ENCODE data around the gene DLX1.

The DLX1 gene

DNA sequence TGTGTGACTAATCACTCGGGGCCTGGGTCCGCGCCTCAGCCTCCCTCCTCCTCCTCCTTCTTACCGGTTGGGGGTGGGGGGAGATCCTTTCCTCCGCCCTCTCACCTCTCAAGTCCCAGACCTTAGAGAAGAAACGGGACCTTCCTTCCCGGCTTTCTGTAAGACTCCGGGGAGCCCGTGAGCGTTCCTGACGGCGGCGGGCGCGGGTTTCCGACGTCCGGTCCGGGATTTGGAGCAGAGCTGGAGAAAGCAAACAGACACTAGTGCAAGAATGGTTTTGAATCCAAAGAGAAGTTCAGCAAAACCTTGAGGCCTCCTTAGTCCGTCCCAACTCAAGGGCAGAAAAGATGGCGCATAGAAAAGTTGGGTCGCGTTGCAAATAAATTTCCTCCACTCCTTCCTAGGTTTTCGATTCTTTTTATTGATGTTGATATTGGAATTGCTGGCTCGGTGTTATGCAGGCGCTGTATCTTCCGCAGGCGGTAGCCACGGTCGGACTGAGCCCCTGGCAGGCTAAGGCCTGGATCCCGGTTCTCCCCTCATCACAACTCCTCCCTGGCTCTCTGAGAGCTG is 2.0 kb downstream of the DLX1 start:
- no peak for DNase-seq (ENCODE audit: low read depth)

DNA sequence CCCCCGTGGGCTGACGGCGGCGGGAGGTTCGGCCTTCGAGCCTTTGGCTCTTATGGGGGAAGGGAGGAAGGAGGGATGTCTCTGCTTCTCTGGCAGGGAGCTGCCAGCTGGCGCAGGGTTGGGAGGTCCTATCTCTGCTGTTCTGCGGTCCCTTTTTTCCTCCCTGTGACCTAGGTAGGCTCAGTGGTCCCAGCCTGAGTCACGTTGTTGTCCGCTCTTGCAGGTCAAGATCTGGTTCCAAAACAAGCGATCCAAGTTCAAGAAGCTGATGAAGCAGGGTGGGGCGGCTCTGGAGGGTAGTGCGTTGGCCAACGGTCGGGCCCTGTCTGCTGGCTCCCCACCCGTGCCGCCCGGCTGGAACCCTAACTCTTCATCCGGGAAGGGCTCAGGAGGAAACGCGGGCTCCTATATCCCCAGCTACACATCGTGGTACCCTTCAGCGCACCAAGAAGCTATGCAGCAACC is 2.5 kb downstream of the DLX1 start:
- DNase-seq (ENCODE audit: low read depth): no peak

DNA sequence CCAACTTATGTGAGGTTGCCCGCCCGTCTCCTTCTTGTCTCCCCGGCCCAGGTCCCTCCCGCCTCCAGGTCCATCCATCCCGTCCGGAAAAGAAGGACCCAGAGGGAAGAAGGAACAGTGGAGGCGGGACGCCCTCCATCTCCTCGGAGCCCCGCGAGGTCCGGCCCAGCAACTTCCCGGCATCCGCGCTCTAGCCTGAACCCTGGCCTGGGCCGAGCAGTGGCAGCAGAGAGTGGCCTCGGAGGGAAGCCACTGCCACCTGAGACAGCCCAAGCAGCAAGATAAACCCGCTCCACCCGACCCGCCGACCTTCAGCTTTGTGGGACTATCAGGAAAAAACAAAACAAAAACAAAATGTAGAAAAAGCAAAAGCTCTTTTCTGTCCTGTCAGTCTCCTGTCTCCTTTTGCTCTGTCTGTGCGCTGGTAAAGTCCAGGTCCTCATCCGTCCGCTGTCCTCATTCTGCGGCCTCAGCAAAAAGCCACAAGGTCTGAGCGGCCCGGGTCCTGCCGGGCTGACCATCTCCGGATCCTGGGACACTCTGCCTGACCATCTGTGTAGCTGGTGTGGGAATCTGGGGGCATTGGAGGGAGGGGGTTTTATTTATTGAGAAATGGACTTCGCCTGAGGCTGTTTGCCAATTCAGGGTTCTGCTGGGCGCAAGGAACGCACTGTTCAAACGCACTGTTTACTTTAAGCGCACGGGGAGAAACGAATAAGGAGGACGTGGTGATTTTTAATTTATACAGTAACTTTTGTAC is 3.1 kb downstream of the DLX1 start:
- no peak for DNase-seq (ENCODE audit: low read depth)

DNA sequence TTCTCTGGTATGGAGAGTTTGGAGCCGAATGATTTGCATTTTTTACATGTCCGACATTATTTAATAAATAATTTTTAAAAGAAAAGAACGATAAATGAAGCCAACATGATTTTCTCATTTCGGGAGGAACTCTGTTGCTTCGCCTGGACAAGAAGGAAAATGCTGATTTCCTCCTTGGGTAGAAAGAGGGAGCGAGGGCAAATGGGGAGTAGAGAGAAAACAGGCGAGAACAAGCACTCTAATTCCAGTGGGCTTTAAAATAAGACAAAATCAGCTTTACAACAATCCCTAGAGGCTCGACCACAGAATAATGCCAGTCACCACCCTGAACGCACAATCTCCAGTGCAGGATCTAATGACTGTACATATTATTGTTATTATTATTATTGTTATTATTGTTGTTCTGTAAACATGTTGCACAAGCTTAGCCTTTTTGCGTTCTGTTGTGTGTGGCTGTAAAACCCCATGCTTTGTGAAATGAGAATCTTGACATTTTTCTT is 3.7 kb downstream of the DLX1 start:
- DNase-seq (ENCODE audit: low read depth): no peak

DNA sequence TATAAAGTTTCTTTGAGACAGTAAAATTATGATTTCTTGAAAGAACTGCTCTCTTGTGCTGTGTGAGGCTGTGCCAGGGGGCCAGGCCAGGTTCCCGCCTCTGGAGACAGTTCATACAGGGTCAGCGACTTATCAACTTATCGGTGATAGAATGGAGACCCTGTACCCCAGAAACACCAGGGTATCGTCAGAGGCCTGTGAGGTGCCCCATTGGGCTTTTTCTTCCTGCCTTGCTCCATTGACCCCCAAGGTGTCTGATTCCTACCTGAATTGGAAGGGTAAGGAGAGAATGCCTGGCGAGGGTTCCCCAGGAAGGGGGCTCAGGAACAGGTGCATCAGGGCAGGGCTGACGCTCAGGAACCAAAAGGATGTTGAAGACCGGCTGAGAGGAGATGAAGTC is 4.3 kb downstream of the DLX1 start:
- DNase-seq (ENCODE audit: low read depth): no peak

DNA sequence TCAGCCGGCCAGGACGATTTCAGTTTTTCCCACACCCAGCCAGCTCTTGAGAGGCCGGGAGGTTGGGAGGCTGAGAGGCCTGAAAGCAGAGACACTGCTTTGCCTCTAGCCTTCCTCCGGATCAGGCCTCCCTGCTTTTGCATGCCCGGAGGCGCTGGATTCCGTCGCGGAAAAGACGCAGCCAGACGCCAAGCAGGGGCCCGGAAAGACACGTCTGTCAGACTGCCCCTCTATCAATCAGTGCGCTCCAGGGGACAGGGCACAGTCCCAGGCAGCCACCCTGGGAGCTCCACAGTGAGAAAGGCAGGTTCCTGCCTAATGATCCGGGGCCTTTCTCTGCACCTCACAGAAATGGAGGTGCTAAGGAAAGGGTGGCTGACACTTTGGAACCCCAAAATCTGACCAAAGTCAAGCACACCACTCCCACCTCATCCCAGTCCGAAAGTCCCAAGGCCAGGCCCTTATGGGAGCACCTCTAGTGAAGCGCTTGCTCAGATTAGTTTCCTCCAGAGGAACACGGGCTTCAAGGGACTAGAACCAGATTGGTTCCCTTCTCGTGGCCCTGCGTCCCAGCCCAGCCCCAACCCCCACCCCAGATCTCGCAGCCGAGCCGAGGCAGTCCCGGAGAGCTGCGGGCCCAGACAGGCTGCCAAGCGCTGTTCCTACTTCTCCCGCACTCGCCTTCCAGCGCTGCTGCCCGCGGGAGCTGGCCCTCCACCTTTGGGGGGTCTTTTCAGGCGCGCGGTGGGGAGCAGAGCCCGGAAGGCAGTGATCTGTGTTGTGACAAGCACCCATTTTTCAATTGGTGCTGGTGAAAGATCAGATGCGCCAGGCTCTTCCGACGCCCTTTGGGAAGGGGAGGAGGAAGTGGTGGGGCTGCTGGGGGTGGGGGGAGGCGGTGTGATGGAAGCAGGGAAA is 5.0 kb downstream of the DLX1 start:
- no peak for DNase-seq (ENCODE audit: low read depth)

DNA sequence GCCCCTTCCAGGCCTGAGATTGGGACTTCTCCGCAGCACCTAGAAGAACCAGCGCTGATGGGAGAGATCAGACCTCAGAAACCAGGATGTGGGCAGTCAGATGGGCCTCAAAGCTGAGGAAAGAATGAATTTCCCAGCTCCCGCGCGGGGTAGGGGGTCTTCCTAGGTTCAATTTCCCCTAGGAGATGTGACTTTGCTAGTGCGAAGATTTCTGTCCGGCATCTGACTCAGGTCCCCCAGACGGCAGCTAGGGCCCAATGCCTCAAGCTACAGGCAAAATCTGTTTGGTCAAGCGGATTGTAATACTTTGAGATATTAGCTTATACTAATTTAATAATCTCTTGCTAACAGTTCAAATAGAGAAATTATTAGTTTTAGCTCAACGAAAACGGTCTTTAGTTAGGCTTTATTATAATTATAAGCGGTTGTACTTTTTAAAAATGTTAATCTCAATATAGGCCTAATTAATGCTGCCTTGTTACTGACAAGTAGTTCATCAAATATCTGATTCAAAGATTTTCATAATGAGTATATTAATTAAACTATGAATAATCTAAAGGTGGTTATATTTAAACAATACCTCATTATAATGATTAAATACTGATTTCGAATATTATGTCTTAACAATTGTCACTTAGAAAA is 5.8 kb downstream of the DLX1 start:
- no peak for DNase-seq (ENCODE audit: low read depth)

DNA sequence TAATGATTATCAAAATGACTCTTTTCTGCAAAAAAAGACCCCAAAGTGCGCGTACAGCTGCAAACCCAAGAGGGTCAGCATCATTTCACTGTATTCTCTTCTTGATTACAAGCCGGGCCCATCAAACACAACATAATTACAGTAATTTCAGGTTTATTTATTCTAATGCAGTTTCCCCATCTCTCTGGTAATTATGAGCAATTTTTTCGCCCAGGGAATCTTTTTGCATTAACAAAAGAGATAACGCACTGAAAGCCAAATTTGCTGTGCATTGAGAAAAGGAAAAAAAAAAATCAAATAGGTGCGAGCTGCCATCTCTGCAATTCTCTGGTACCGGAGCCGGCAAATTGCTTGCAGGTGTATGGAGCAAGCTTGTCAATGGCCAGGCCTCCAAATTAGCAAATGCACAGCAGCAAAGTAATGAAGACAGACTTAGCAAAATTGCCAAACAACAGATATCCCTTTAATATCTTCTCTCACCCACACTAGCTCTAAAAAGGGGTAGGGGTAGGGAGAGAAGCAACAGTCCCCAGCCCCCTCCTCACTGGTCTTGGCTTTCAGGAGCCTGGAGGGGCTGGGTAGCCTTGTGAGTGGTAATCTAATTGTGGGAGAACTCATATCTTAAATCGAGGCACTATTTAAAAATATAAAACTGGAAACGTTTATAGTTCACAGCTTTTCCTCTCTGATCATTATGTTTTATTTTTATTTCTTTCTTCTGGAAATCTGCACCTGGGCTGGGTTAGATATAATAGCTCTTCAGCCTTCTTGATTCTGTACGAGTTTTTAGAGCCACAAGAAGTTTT is 6.7 kb downstream of the DLX1 start:
- no peak for DNase-seq (ENCODE audit: low read depth)

DNA sequence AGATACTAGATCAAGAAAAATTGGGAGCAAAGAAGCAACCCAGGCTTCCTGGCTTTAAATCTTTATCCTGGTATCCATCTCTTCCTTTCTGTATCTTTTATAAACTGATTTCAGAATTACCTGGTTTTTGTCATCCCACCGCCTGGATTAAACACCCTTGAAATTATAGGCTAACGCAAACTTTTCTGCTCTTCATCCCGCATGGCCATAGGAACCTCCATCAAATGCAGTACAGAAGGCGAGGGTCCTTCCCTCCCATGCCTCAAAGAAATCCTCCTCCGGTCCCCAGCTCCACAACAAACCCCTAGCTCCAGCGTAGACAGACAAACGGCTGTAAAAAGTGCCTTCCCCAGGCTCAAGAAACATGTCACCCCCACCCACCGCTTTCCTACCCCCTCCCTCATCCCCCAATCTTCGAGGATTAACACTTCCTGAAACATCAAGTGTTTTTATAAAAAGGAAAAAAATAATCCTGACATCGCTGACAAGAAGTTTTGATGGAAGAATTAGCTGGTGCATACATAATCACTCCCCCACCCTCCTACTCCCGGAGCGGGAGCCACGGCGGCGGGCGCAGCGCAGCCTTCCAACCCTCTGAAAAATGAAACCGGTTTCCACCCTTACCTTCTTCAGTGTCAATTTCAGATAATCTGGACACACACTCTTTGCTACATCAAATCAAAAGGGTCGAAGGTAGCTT is 7.6 kb downstream of the DLX1 start:
- DNase-seq (ENCODE audit: low read depth): no peak

DNA sequence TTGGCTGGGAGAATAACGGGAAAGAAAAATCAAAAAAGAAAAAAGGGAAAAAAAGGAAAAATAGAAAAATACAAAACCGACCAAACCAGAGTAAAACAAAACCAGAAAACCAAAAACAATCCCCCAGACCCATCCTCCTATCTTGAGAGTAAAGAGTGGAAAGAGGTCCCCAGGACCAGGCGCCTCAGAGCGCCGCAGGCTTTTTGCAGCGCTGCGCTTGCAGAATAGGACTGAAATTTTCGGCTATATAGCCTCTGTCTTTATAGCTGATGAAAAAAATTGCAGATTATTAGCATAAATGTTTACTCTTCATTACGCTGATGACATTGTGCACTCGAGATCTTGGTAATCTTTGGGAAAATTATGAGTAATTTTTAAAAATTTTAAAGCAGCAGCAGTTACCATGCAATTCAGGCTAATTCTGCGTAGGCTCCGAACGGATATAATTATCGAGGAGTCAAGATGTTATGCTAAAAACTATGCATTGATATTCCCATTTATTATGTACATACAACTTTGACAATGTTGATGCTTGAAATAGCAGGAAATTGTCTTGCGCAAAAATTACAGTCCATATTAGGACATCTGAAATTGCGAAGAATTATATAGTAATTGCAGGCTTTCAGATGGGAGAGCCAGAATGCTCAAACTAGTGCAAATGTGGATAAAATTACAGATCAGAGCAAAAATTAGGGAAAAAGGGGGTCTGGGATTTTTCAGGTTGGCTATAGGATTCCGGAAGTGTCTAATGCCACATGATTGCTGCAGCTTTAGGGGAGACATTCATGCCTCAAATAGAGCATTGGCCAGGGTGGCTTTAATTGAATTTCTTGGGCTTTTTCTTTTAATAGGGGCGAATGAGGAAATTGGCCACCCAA is 8.3 kb downstream of the DLX1 start:
- DNase-seq (ENCODE audit: low read depth): no peak

DNA sequence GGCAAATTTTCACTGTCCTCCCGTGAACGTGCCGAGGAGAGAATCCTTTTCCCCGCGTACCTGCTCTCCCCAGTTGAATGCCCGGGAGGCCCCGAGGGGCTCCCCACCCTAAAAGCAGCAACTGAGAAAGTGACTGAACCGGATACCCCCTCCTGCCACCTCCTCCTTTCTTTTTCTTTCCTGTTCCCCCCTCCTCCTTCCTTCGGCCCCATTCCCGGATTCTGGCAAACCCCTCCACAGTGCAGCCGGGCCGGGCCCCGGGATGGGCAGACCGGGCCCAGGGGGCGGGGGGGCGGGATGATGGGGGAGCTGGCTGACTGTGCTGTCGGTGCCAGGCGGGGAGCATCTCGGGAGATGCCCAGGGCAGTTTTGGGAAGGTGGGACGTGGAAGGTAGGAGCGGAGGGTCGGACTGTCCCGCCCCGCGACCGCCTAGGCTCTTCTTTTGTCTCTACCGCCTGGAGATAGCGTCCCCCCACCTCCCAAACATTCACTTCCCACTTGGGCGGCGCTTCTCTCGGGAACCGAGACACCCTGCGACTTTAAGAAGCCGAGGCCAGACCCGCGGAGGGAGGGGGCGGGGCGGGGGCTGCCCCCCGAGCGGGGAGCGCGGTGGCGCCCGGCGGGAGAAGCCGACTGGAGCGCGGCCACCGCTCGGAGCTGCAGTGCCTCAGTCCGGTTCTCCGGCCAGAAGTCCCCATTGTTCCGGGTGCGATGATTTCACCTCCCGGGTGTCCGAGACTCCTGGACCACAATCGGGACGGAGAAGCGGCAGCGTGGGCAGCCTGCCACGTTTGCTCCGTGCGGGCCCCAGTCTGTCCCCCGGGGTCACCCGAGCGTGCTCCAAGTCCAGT is 9.2 kb downstream of the DLX1 start:
- DNase-seq (ENCODE audit: low read depth): no peak

DNA sequence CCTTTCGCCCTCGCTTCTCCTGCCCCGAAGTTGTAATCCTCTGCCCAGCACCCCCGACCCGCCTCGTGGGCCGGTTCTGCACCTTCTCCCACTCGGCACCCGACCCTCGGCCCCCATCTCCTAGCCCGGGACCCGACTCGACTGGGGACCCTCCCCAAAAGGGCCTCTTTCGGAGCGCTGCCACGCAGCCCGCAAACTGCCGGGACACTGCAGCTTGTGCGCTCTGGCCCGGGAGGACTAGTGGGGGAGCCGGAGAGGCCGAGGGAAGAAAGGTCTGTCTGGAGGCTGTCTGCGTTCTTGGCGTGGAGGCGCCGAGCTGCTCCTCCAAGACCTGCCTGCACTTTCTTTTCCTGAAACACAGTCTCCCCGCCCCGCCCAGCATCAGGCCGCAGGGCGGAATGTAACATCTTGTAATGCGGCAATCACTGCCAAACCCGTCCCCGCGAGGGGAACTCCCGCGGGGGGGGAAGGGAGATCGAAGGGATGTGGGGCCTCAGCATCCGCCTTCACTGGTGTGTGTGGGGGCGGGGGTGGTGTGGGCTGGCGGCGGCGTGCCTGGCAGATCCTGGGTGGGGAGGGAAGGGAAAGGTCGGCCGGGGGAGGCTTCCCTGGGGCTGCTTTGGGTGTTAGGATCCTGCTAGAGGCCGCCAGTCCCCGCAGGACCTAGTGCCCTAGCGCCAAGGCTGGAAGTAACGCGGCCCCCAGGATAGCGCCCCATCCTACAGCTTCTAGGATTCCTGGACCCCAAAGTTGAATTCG is 10.0 kb downstream of the DLX1 start:
- DNase-seq (ENCODE audit: low read depth): peak; percentile 61

DNA sequence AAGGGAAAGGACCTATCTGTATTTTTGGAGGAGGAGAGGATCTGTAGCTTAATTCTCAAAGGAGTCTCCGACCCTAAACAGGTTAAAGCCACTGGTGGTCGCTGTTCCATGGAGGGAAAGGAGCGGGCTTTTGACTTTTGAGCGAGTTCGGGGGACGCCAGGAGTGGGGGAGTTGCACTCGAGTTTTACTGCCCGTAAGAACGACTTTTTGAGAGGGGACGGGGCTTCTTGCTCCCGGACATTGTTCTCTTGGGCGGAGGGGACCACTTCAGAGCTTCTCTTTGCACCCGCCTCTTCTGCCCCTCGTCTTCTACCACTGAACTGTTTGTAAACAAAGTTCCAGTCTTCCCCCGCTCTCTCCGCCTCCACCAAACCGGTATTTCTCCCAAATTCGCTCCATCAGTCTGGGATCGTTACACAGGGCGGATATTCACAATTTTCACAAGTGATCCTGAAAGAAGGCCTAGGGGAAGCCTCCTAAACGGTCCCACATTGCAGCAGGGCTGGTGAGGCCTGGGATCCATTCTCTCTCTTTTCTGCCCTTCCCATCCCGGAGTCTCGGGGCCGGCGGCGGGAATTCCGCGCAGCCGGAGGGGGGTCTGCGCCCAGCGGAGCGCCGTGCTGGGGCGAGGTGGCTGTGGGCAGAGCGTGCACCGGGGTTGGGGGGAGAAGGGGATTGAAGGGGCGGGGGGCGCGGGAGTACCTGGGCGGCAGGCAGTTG is 10.8 kb downstream of the DLX1 start:
- no peak for DNase-seq (ENCODE audit: low read depth)

DNA sequence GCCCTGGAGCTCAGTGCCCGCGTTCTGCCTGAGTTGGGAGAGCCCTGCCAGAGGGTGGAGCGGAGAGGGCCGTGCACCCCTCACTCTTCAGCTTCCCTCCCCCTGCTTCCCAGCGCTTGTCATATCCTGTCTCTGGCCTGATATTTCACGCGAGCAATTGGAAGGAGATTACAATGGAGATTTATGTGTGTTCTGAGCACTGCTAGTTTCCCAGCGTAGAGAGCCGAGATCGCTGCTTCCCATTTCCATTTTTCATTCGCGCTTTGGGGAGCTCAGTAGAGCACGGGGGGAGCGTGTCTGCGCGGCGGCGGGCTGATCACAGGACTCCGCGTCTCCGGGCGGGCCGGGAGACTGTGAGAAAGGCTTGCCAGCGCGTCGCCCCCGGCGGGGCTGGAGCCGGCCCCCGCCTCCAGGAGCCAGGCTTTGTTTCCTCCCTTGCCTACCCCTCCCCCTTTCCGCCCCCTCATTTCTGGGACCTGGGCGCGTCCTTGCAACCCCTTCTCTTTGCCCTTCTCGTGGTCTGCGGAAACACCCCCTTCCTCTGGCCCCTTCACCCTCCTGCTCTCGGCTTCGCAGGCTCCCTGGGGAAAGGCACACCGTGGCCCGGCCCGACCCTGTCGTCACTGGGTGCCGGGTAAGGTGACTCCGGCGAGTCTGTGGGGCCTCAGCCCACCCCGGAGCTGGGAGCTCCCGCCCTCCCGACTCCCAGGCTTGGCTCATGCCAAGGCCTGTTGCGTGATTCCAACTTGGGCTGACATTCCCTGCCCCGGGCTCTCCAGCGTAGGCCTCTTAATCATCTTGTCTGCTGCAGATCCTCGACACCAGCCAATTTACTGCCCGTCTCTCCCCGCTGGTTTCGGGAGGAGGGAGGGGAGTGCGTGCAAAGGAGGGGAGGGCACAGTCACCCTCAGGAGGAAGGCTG is 11.6 kb downstream of the DLX1 start:
- no peak for DNase-seq (ENCODE audit: low read depth)

DNA sequence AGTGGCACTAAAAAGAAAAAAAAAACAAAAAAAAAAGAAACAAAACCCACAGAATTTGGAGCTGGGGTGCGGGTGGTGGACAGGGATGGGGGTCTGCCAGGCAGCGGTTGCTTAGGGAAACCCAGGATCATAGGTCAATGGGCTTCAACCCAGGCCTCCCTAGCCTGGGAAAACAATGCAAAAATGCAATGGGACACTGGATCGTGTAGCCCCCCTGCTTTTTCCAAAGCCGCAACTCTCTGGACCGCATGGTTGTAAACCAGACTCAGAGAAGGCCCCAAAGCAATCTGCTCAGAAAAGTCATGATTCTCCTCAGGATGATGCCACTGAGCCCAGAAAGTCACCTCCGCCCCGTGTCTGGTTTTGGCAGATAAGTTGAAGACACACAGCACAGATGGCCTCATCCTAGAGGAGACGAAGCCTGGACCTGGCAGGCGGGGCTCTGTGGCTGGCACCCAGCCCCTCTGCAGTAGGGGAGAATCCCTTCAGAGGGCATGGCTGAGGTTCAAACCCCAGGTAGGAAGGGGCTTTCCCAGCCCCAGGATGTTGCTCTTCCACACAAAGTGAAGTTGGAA is 12.3 kb downstream of the DLX1 start:
- no peak for DNase-seq (ENCODE audit: low read depth)

DNA sequence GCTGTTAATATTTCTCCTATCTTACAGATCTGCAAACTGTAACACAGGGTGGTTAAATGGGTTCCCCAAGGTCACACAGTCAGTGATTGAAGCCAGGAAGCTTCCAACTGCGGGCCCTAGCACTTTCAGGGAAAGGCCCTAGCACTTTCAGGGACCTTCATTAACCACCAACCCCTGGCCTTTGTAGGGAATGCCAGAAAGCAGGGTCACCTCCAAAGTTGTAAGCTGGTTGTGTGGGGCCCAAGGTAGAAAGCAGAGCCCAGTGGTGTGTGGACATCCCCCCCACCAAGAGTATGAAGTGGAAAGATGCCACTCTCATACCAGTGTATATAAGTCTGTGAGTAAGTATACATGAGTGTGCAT is 13.0 kb downstream of the DLX1 start:
- DNase-seq (ENCODE audit: low read depth): no peak
